ENCODE measurements around the gene CACNB2. TPM values are rescaled to one million over a fixed set of nuclear protein-coding genes. Genes with fewer than 3 reads are reported as not detected.

Gene CACNB2
- total and polyA plus RNA-seq, 2 of the 13 experiments (the other 11 are each of a cell fraction or from before 2014, with no cell fraction given): not detected

DNA sequence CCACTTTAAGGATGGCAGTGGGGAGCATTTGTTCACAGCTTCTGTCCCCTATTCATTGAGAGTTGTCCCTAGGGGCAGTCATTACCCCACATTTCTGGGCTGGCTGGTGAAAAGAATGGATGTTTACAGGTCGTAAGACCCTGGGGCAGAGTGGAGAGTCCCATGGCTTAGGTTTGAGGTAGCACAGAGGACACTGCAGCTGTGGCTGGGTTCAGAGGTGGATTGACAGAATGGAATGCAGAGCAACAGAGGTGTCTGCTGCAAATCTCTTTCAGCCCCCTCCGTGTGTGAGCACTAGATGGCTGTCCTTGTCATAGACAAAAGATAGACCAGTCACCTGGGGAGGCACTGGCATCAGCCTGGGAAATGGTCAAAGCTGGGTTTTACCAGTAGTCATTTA is 141.9 kb downstream of the CACNB2 start:
- FAIRE-seq: no peak
- intact Hi-C loops (cut with micrococcal nuclease; ENCODE audit: unreplicated experiment): no loop called here
- Histone ChIP-seq H3K36me3 (replicated peaks in 1 of 2; ENCODE audit: control insufficient read depth in 1 of 2, insufficient read depth in 2 of 2, low read length in 2 of 2) (no peaks in the 10 kb centered on the region), H3K27me3 (ENCODE audit: control insufficient read depth in 1 of 2, insufficient read depth in 2 of 2, low read length in 2 of 2) (no peaks in the 10 kb centered on the region), H3K4me1 (ENCODE audit: insufficient read depth, low read length) (no peaks in the 10 kb centered on the region), H3K27ac (ENCODE audit: extremely low read length, insufficient read depth, low read length) (no peak overlapping the region), H3K4me3 (replicated peaks in 1 of 3; ENCODE audit: insufficient read depth in 1 of 3, low read depth in 2 of 3, low read length in 3 of 3) (no peak overlapping the region), H3K79me2 (ENCODE audit: insufficient read depth, low read length) (no peaks in the 10 kb centered on the region), H3K9ac (ENCODE audit: insufficient read depth, low read depth, low read length) (no peak overlapping the region), H3K4me2 (ENCODE audit: low read depth, low read length) (no peak overlapping the region), H3K9me3 (ENCODE audit: low read length) (no peaks in the 10 kb centered on the region), H2AFZ (ENCODE audit: low read length) (no peak overlapping the region), H4K20me1 (ENCODE audit: insufficient read depth, low read length) (no peaks in the 10 kb centered on the region)
- ChIA-PET POLR2A (no interaction called here), CTCF (ENCODE audit: low intra/inter-chr PET ratio, low total read pairs) (no interaction called here)
- in situ Hi-C loops (cut with HindIII; ENCODE audit: extremely low pct_ligation_motif_present, low pct_unique_long_range_greater_than_20kb): no loop called here
- ATAC-seq: no peak
- TF ChIP-seq ZNF382 (CRISPR knock-in tag; IDR thresholded peaks at IDR 0.05; ENCODE audit: borderline replicate concordance): no peak
- TF ChIP-seq, protein P1, sequence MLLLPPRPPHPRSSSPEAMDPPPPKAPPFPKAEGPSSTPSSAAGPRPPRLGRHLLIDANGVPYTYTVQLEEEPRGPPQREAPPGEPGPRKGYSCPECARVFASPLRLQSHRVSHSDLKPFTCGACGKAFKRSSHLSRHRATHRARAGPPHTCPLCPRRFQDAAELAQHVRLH (CRISPR knock-in tag; IDR thresholded peaks at IDR 0.05; ENCODE audit: borderline replicate concordance, low read depth): no peak
- WGBS (ENCODE audit: low lambda C conversion rate): 0% methylated on average over 2 of the region's 2 CpGs
- no peak for DNase-seq (ENCODE audit: low spot score)
- BruUV-seq (replicated peaks): no TSS peak

DNA sequence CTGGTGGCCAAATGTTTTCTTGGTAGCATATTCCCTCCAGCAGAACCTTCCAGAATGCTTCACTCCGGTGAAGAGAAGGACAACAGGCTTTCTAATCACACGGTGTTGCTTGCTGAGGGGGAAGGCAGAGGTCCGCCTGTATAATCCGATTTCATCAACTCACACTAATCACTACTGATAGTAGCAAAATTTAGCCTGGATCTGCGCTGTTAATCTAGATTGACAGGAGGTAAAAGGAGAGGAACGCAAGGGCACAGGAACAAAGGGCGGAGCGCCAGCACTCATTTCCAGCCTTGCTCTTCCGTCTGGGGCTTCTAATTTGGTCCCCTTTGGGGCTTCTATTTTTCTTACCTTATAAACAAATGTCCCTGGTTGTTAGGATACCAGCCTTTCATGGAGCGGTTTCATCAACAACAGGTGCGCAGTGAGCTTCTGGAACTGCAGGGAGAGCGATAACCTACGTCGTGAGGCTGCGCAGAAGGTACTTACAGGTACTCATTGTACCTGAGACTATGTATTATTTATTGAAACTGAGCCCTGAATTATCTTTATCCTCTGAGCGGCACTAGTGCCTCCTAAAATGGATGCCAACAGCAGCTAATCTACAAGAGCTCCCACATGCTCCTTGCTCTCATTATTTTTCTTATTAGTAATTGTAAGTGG is 150.6 kb downstream of the CACNB2 start:
- Histone ChIP-seq H3K36me3 (replicated peaks in 1 of 2; ENCODE audit: control insufficient read depth in 1 of 2, insufficient read depth in 2 of 2, low read length in 2 of 2) (no peaks in the 10 kb centered on the region), H3K79me2 (ENCODE audit: insufficient read depth, low read length) (no peaks in the 10 kb centered on the region), H3K27ac (ENCODE audit: extremely low read length, insufficient read depth, low read length) (no peak overlapping the region), H3K4me1 (ENCODE audit: insufficient read depth, low read length) (no peaks in the 10 kb centered on the region), H3K9ac (ENCODE audit: insufficient read depth, low read depth, low read length) (no peak overlapping the region), H3K27me3 (ENCODE audit: control insufficient read depth in 1 of 2, insufficient read depth in 2 of 2, low read length in 2 of 2) (peaks cover 0 to 4% of the 10 kb centered on the region in 2 experiments; a peak in 1 of 5 replicates), H3K9me3 (ENCODE audit: low read length) (no peaks in the 10 kb centered on the region), H3K4me2 (ENCODE audit: low read depth, low read length) (no peak overlapping the region), H3K4me3 (replicated peaks in 1 of 3; ENCODE audit: insufficient read depth in 1 of 3, low read depth in 2 of 3, low read length in 3 of 3) (no peak overlapping the region), H4K20me1 (ENCODE audit: insufficient read depth, low read length) (no peaks in the 10 kb centered on the region), H2AFZ (ENCODE audit: low read length) (no peak overlapping the region)
- DNase-seq (ENCODE audit: low spot score) (no peak), ATAC-seq (no peak), FAIRE-seq (no peak)
- WGBS (ENCODE audit: low lambda C conversion rate): 41% methylated on average over 15 of the region's 16 CpGs
- intact Hi-C loops (cut with micrococcal nuclease; ENCODE audit: unreplicated experiment) (no loop called here), in situ Hi-C loops (cut with HindIII; ENCODE audit: extremely low pct_ligation_motif_present, low pct_unique_long_range_greater_than_20kb) (no loop called here)
- ChIA-PET POLR2A (no interaction called here), CTCF (ENCODE audit: low intra/inter-chr PET ratio, low total read pairs) (no interaction called here)
- TF ChIP-seq ISL2 (CRISPR knock-in tag; IDR thresholded peaks at IDR 0.05) (no peak), ZNF496 (CRISPR knock-in tag; IDR thresholded peaks at IDR 0.05; ENCODE audit: insufficient replicate concordance) (no peak), ZNF350 (CRISPR knock-in tag; IDR thresholded peaks at IDR 0.05; ENCODE audit: borderline replicate concordance, low read depth) (no peak), ZNF34 (CRISPR knock-in tag; IDR thresholded peaks at IDR 0.05; ENCODE audit: borderline replicate concordance) (no peak), RXRB (CRISPR knock-in tag; IDR thresholded peaks at IDR 0.05; ENCODE audit: borderline replicate concordance) (no peak), ZNF605 (CRISPR knock-in tag; IDR thresholded peaks at IDR 0.05) (no peak), POLR2G (IDR thresholded peaks at IDR 0.05; ENCODE audit: low read depth, low read length) (no peak), KMT2B (CRISPR knock-in tag; IDR thresholded peaks at IDR 0.05) (no peak), ZNF180 (CRISPR knock-in tag; IDR thresholded peaks at IDR 0.05; ENCODE audit: borderline replicate concordance, low read depth) (no peak), FOSL1 (CRISPR knock-in tag; IDR thresholded peaks at IDR 0.05; ENCODE audit: borderline replicate concordance) (no peak), ZSCAN12 (CRISPR knock-in tag; IDR thresholded peaks at IDR 0.05) (no peak)
- TF ChIP-seq, protein P2, sequence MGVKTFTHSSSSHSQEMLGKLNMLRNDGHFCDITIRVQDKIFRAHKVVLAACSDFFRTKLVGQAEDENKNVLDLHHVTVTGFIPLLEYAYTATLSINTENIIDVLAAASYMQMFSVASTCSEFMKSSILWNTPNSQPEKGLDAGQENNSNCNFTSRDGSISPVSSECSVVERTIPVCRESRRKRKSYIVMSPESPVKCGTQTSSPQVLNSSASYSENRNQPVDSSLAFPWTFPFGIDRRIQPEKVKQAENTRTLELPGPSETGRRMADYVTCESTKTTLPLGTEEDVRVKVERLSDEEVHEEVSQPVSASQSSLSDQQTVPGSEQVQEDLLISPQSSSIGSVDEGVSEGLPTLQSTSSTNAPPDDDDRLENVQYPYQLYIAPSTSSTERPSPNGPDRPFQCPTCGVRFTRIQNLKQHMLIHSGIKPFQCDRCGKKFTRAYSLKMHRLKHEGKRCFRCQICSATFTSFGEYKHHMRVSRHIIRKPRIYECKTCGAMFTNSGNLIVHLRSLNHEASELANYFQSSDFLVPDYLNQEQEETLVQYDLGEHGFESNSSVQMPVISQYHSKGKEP (CRISPR knock-in tag; IDR thresholded peaks at IDR 0.05): no peak
- TF ChIP-seq, protein P3, sequence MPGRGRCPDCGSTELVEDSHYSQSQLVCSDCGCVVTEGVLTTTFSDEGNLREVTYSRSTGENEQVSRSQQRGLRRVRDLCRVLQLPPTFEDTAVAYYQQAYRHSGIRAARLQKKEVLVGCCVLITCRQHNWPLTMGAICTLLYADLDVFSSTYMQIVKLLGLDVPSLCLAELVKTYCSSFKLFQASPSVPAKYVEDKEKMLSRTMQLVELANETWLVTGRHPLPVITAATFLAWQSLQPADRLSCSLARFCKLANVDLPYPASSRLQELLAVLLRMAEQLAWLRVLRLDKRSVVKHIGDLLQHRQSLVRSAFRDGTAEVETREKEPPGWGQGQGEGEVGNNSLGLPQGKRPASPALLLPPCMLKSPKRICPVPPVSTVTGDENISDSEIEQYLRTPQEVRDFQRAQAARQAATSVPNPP (CRISPR knock-in tag; IDR thresholded peaks at IDR 0.05): no peak
- BruUV-seq (replicated peaks): no TSS peak
